Left lung (tissue), 10 donors: ENCODE results near the gene GTF2IRD1. TPM values are rescaled to one million over a fixed set of nuclear protein-coding genes. Genes with fewer than 3 reads are reported as not detected.
"Not testable (repeated sequence)": the region's sequence is repeated elsewhere in the genome, so short reads cannot be mapped to it uniquely, and the experiment has no call there.

Experiments used
- ATAC-seq: fragments of 200-7000 bp; cut with Tn5 transposase; one replicate; pipeline ENCODE4 v1.9.1; 2020; ENCODE audit warnings: moderate library complexity
- DNase-seq, 4 donors: peaks; one replicate each; pipeline ENCODE4 v3.0.0-alpha.2; 2013 to 2020
- H3K27ac ChIP-seq, 2 donors: fragments of 200-600 bp; sonication (generic) in 1 of 2; one replicate each; pipeline versions ENCODE4 v1.5.0 to v1.8.0; 2020 to 2021
- H3K27me3 ChIP-seq, 2 donors: fragments of 200-600 bp; sonication (generic) in 1 of 2; one replicate each; pipeline versions ENCODE4 v1.5.0 to v1.8.0; 2020 to 2021
- H3K36me3 ChIP-seq, 2 donors: fragments of 200-600 bp; sonication (generic) in 1 of 2; one replicate each; pipeline versions ENCODE4 v1.5.0 to v1.8.0; 2020 to 2021
- H3K4me1 ChIP-seq, 2 donors: fragments of 200-600 bp; one replicate each; pipeline ENCODE4 v1.8.0; 2021
- H3K4me3 ChIP-seq, 2 donors: fragments of 200-600 bp; sonication (generic) in 1 of 2; one replicate each; pipeline versions ENCODE4 v1.5.0 to v1.8.0; 2020 to 2021; ENCODE audit warnings: mild to moderate bottlenecking in 1 of 2
- H3K9me3 ChIP-seq, 2 donors: fragments of 200-600 bp; sonication (generic) in 1 of 2; one replicate each; pipeline versions ENCODE4 v1.5.0 to v1.8.0; 2020 to 2021
- intact Hi-C, 2 donors: fragments of 100-400 bp; cut with DNase I; formaldehyde crosslinking; loops; one replicate each; pipeline versions ENCODE4 v1.11.2 to v1.14.2; 2022
- polyA plus RNA-seq, 6 donors: library from polyadenylated mRNA; unstranded; fragments of 120-200 nt; gene quantifications; one replicate each; pipeline ENCODE4 v1.2.1, GENCODE V29; 2013; ENCODE audit not compliant: insufficient read length in 6 of 6
- total RNA-seq, 2 donors: library from RNA; stranded (reverse); fragmentation: NEBNext Ultra II Directional; extraction: Animal tissue kit (Norgen Biotek cat#: 25700); gene quantifications; one replicate each; pipeline ENCODE4 v1.2.1, GENCODE V29; 2021
- TF ChIP-seq, protein P1 (sequence below), 2 donors: fragments of 200-600 bp; sonication (generic) in 1 of 2; IDR thresholded peaks; one replicate each; pipeline versions ENCODE4 v1.5.0 to v1.8.0; 2021; ENCODE audit warnings: antibody characterized with exemption in 2 of 2
- donor health status: DM: no; HTN: yes; CAD: no.
- donor health status: DM: no; HTN: no; CAD: no.

The GTF2IRD1 gene
- total and polyA plus RNA-seq, 8 donors: 20.8 to 40.2 (median 33.9) TPM

DNA sequence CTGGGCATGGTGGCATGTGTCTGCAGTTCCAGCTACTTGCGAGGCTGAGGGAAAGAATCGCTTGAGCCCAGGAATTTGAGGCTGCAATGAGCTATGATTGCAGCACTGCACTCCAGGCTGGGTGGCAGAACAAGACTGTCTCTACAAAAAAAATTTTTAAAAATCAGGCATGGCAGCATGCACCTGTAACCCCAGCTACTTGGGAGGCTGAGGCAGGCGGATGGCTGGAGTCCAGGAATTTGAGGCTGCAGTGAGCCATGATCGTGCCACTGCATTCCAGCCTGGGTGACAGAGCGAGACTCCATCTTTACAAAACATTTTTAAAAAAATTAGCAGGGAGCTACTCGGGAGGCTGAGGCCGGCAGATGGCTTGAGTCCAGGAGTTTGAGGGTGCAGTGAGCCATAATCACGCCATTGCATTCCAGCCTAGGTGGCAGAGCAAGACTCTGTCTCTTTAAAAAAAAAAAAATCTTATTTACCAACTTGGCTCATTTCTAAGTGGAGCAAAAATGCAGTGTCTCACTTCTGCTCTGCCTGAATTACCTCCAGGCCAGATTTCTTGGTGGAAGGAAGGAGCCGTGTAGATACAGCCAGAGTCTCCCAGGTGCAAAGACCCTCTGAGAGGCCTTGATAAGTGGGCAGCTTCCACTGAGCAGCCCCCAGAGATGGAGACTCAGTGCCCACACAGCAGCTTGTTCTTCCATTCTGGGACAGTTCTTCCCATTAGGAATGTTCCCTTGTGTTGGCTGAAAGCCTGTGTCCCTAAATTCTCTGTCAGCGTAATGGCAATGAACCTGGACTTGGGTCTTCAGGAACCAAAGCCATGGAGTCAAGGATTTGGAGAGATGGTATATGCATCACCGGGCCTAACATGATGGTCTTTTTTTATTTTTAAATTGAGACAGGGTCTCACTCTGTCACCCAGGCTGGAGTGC lies 30.0 kb downstream of the GTF2IRD1 start:
- Histone ChIP-seq H3K4me1 (peaks cover 32 to 52% of the 10 kb centered on the region in 2 donors), H3K4me3 (no peak overlapping the region), H3K9me3 (no peaks in the 10 kb centered on the region), H3K36me3 (no peaks in the 10 kb centered on the region), H3K27me3 (peaks cover 0 to 26% of the 10 kb centered on the region in 2 donors), H3K27ac (peak overlapping the region; percentile 40 to 61)
- DNase-seq (peak in 1 of 4 donors; percentile 43), ATAC-seq (peak; percentile 15)
- intact Hi-C loops: no loop called here
- TF ChIP-seq, protein P1, sequence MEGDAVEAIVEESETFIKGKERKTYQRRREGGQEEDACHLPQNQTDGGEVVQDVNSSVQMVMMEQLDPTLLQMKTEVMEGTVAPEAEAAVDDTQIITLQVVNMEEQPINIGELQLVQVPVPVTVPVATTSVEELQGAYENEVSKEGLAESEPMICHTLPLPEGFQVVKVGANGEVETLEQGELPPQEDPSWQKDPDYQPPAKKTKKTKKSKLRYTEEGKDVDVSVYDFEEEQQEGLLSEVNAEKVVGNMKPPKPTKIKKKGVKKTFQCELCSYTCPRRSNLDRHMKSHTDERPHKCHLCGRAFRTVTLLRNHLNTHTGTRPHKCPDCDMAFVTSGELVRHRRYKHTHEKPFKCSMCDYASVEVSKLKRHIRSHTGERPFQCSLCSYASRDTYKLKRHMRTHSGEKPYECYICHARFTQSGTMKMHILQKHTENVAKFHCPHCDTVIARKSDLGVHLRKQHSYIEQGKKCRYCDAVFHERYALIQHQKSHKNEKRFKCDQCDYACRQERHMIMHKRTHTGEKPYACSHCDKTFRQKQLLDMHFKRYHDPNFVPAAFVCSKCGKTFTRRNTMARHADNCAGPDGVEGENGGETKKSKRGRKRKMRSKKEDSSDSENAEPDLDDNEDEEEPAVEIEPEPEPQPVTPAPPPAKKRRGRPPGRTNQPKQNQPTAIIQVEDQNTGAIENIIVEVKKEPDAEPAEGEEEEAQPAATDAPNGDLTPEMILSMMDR (IDR thresholded peaks at IDR 0.05): no peak

DNA sequence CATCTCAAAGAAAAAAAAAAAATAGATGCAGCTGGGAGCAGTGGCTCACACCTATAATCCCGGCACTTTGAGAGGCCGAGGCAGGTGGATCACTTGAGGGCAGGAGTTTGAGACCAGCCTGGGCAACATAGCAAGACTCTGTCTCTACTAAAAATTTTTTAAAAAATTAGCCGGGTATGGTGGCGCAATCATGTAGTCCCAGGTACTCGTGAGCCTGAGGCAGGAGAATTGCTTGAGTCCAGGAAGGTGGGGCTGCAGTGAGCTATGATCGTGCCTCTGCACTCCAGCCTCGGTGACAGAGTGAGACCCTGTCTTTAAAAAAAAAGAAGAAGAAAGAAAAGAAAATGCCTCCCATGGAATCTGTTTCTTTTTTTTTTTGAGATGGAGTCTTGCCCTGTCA lies 31.9 kb downstream of the GTF2IRD1 start:
- H3K36me3 ChIP-seq: no peaks in the 10 kb centered on the region
- TF ChIP-seq, protein P1 (IDR thresholded peaks at IDR 0.05): no peak
- DNase-seq: no peak
- intact Hi-C loops: no loop called here
- peaks cover 0 to 8% of the 10 kb centered on the region in 2 donors for H3K27me3 ChIP-seq
- no peaks in the 10 kb centered on the region for H3K9me3 ChIP-seq
- ATAC-seq: no peak
- H3K4me1 ChIP-seq: peaks cover 13 to 32% of the 10 kb centered on the region in 2 donors
- no peak overlapping the region for H3K27ac ChIP-seq
- H3K4me3 ChIP-seq: no peak overlapping the region

DNA sequence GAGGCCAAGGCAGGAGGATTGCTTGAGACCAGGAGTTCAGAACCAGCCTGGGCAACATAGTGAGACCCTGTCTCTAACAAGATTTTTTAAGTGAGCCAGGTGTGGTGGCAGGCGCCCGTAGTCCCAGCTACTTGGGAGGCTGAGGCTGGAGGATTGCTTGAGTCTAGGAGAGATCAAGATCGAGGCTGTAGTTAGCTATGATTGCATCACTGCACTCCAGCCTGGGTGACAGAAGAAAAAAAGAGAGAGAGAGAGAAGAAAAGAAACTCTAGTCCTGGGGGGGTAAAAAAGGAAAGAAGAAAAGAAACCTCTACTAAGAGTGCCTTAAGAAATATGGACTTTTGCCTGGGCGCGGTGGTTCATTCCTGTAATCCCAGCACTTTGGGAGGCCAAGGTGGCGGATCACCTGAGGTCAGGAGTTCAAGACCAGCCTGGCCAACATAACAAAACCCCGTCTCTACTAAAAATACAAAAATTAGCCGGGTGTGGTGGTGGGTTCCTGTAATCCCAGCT lies 34.9 kb downstream of the GTF2IRD1 start:
- H3K4me1 ChIP-seq, H3K27ac ChIP-seq, intact Hi-C loops, ATAC-seq, H3K27me3 ChIP-seq, H3K9me3 ChIP-seq, DNase-seq, H3K36me3 ChIP-seq, H3K4me3 ChIP-seq: not testable (repeated sequence)

DNA sequence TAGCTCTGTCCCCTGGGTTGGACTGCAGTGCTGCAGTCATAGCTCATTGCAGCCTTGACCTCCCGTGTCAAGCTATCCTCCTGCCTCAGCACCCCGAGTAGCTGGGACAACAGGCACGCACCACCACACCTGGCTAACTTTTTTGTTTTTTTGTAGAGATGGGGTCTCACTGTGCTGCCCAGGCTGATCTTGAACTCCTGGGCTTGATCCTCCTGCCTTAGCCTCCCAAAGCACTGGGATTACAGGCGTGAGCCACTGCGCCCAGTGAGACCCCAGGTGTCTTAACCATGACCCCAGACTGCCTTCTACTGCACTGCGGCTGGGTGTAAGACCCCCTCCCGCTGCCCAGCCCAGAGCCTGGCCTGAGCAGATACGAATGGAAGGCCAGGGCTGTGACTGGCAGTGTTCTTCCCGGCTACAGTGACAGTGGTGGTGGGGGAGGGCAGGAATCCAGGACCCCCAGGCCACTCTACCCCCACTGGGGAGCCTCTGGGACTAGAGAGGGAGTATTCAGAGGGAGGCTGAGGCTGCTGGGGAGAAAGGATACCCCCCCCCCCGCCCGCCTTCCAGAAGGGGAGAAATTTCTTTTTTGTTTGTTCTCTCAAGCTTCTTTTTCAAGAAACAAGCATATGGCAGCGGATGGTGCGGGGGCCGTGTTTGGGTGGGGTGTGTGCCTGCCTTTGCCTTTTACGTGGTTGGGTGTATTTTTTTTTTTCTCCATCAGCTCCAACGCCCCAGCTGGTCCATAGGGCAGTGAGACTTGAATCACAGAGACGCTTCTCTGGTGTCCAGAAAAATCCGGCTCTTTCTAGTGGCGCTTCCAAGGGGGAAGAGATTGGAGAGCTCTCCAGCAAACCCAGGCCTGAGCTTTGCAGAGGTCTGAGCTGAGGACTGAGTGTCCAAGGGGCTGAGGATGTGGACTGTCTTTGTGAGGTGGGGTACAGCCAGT lies 36.6 kb downstream of the GTF2IRD1 start:
- ATAC-seq (no peak), DNase-seq (no peak)
- no peak overlapping the region for H3K27ac ChIP-seq
- no peaks in the 10 kb centered on the region for H3K36me3 ChIP-seq
- no peak overlapping the region for H3K4me3 ChIP-seq
- H3K4me1 ChIP-seq: no peaks in the 10 kb centered on the region
- intact Hi-C loops: no loop called here
- no peaks in the 10 kb centered on the region for H3K9me3 ChIP-seq
- H3K27me3 ChIP-seq: no peaks in the 10 kb centered on the region
- TF ChIP-seq, protein P1 (IDR thresholded peaks at IDR 0.05): no peak

DNA sequence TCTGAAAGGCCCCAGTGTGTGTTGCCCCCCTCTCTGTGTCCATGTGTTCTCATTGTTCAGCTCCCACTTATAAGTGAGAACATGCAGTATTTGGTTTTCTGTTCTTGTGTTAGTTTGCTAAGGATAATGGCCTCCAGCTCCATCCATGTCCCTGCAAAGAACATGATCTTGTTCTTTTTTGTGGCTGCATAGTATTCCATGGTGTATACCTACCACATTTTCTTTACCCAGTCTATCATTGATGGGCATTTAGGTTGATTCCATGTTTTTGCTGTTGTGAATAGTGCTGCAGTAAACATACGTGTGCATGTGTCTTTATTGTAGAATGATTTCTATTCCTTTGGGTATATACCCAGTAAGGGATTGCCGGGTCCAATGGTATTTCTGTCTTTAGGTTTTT lies 37.8 kb downstream of the GTF2IRD1 start:
- intact Hi-C loops, H3K27ac ChIP-seq, DNase-seq, H3K4me3 ChIP-seq, H3K9me3 ChIP-seq, ATAC-seq, H3K36me3 ChIP-seq, H3K4me1 ChIP-seq, H3K27me3 ChIP-seq: not testable (repeated sequence)
